B cell (primary cell): ENCODE measurements around the gene FOXS1.

Experiments used
- EZH2 ChIP-seq: IDR thresholded peaks from 2 replicates; pipeline ENCODE4 v1.6.1; 2012; ENCODE audit warnings: borderline replicate concordance, low read depth, mild to moderate bottlenecking, moderate library complexity, low read length; ENCODE audit not compliant: insufficient read depth, poor library complexity, severe bottlenecking
- TF ChIP-seq, protein P1 (sequence below): fragments of 200-600 bp; IDR thresholded peaks from one replicate; pipeline ENCODE4 v1.8.0; 2022; ENCODE audit warnings: antibody characterized with exemption, mild to moderate bottlenecking

GRCh38 chr20:31809661-31810060 is 35.7 kb downstream of the FOXS1 start:
- TF ChIP-seq, protein P1, sequence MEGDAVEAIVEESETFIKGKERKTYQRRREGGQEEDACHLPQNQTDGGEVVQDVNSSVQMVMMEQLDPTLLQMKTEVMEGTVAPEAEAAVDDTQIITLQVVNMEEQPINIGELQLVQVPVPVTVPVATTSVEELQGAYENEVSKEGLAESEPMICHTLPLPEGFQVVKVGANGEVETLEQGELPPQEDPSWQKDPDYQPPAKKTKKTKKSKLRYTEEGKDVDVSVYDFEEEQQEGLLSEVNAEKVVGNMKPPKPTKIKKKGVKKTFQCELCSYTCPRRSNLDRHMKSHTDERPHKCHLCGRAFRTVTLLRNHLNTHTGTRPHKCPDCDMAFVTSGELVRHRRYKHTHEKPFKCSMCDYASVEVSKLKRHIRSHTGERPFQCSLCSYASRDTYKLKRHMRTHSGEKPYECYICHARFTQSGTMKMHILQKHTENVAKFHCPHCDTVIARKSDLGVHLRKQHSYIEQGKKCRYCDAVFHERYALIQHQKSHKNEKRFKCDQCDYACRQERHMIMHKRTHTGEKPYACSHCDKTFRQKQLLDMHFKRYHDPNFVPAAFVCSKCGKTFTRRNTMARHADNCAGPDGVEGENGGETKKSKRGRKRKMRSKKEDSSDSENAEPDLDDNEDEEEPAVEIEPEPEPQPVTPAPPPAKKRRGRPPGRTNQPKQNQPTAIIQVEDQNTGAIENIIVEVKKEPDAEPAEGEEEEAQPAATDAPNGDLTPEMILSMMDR = no peak
- TF ChIP-seq EZH2 = no peak
